ENCODE measurements around the gene DCLK2.
A peak's percentile ranks its signal among the peaks of the same experiment; 100 is the strongest.

Gene DCLK2

DNA sequence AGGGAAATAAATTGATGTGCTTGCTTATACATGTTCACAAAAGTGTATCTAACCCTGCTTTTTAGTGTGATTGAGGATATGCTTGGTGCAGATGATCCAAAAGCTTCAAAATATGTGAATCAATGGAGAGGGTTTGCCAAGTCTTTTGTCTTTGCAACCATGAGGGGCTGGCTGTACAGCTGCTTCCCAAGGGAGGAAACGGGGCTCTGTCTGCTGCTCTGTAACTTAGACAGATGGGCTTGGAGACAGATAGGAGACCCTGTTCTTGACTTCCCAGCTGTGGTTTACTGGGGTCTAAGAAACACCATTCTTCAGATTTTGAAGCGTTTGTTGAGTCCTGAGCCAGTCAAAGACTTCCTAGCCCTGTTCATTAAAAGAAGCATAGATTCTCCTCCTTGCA is 152.3 kb downstream of the DCLK2 start:
- TF ChIP-seq GATA1 (IDR thresholded peaks at IDR 0.05; ENCODE audit: low read depth, low read length) (no peak), POLR2A (IDR thresholded peaks at IDR 0.05; ENCODE audit: low read length) (no peak)
- DNase-seq, result no peak

DNA sequence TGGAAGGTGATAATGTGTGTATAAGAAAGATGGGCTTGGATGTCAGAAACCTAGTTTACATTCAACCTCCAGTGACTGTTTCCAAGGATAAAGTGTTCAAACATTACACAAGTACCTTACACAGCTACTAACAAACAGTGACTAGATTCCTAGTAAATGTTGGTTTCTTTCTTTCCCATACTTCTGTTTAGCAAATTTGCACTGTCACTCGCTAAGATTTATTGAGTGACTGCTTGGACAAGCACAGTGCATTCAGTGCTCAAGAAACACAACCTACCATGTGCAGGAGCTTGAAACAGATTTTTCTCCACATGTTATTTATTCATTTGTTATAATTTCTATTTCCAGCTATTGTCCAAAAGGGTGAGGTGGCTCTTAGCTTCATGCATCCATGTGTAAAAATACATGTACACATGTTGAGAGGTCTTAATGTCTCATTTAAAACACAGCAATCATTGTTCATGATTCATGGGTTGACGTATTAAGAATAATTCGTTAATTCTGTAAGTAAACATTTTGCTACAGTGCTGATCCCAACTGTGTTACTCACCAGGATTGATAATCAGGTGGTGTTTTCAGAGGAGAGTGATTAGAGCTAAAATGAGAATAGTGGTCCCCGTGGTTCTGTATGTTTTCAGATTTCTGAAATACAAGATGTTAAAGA is 153.0 kb downstream of the DCLK2 start:
- TF ChIP-seq GATA1 (IDR thresholded peaks at IDR 0.05; ENCODE audit: low read depth, low read length) (no peak), POLR2A (IDR thresholded peaks at IDR 0.05; ENCODE audit: low read length) (no peak)
- no peak for DNase-seq

DNA sequence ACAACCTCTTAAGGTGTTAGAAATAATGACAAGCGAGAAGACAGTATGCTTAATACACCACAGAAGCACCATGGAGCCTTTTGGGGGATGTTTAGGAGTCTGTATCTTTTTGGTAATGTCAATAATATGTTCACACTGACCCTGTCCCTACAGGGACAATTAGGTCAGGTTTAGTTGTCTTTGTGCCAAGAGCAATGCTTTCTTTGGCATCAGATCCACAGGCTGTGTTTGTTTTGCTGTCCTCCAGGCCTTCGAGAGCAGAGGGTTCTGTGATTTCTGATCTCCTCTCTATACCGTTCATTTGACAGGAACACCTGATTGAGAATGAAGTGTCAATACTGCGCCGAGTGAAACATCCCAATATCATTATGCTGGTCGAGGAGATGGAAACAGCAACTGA is 153.8 kb downstream of the DCLK2 start:
- no peak for DNase-seq
- TF ChIP-seq GATA1 (IDR thresholded peaks at IDR 0.05; ENCODE audit: low read depth, low read length), result no peak
- TF ChIP-seq POLR2A (IDR thresholded peaks at IDR 0.05; ENCODE audit: low read length), result no peak

DNA sequence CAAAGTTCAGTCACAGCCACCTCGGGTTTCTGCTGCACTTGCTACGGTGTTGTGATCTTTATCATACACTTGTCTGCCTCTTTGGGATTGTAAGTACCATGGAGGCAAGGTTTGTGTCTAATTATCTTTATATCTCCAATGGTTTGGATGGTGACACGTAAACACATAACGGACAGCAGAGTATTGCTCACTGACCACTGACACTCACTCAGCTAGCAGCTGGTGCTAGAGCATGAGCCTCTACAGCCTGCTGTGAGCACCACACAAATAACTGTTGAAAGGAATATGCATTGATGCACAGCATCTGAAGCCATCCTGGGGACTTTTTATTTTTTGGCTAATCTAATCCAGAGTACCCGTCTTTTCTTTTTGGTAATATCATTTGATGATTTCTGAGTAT is 156.0 kb downstream of the DCLK2 start:
- DNase-seq, result no peak
- TF ChIP-seq POLR2A (IDR thresholded peaks at IDR 0.05; ENCODE audit: low read length) (no peak), GATA1 (IDR thresholded peaks at IDR 0.05; ENCODE audit: low read depth, low read length) (no peak)

DNA sequence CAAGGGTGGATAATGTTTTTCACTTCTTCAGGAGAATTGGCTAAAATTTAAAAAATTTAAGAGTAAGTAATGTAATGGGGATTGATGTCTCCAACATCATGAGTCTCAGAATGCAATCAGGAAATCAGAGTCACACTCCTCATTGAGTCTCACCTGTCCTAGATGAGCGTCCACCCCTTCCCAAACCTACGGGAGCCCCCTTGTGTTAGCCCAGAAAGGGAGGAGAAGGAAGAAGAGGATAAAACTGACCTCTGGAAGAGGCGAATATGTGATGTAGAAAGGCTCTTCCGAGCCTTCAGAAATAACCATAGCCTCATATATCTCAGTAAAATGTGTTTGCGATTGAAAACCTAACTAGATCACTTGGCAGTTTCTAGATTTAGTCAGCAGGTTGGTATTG is 157.1 kb downstream of the DCLK2 start:
- TF ChIP-seq POLR2A (IDR thresholded peaks at IDR 0.05; ENCODE audit: low read length), result no peak
- TF ChIP-seq GATA1 (IDR thresholded peaks at IDR 0.05; ENCODE audit: low read depth, low read length), result no peak
- DNase-seq, result no peak

DNA sequence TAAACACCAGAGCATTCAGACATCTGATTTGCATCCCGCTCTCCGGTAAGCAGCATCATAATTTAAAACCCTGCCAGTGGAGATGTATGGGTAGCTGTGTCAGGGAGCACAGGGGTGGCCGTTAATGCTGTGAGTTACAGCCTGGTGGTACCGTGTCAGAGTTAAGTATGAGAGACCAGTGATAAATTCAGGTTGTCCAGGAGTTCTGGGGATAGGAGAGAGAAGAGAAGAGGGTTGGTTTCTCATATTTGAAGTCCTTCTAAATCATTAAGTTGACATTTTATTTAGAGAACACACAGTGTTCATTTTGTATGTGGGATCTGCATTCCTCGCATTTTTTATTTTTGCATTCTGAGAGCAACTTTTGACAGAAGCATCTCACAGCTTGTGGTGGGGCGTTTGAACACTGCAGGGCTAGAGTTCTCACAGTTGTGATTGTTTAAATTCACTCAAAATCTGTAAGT is 157.6 kb downstream of the DCLK2 start:
- no peak for TF ChIP-seq GATA1 (IDR thresholded peaks at IDR 0.05; ENCODE audit: low read depth, low read length)
- TF ChIP-seq POLR2A (IDR thresholded peaks at IDR 0.05; ENCODE audit: low read length), result no peak
- no peak for DNase-seq

DNA sequence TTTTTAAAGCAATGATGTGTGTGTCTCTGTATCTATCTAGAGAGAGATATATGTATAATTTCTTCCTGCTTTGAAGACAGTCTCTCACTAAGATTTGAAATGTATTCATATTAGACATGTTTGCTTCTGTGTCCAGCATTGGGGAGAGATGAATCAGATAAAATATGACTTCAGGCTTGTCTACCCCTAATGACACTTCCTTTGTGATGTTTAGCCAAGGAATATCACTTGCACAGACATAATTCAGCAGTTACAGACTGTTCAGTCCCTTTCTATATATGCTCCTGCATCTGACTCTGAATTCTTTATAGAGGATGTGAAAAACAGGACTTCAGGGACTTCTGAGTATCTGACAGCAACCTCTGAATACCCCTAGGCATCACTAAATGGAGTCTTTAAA is 158.4 kb downstream of the DCLK2 start:
- TF ChIP-seq POLR2A (IDR thresholded peaks at IDR 0.05; ENCODE audit: low read length), result no peak
- no peak for TF ChIP-seq GATA1 (IDR thresholded peaks at IDR 0.05; ENCODE audit: low read depth, low read length)
- DNase-seq, result no peak

DNA sequence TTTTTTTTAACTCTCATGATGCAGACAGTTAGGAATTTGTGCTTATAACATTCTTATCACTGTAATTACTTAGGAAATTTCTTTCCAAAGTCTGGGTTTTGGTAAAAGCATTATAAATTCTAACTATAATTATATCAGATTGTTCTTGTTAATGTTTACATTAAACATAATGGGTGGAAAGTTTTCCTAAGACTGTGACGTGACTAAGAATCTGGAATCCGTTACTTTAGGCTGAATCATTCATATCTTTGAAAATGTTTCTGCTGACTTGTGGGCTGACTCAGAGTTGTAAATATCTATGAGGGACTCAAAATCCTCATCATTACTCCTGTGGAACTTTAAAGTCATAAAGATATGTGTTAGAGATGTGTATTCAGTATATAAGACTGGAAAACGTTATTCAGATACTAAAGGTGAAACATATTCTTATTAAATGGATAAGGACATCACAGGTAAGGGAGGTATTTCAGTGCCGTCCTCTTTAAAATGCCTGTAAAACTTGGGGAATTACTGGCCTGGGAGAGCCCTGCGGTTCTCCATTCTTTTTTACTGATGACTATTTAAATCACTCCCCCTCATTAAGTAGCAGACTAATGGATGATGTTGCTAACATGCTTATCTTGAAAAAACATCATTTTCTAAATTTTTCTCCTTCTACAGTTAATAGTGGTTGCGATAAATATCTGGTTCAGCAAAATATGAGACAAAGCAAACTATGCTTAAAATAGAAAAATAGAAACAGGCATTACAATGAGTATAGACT is 159.0 kb downstream of the DCLK2 start:
- TF ChIP-seq POLR2A (IDR thresholded peaks at IDR 0.05; ENCODE audit: low read length), result no peak
- no peak for TF ChIP-seq GATA1 (IDR thresholded peaks at IDR 0.05; ENCODE audit: low read depth, low read length)
- DNase-seq, result peak in 1 of 2 experiments; percentile 13

DNA sequence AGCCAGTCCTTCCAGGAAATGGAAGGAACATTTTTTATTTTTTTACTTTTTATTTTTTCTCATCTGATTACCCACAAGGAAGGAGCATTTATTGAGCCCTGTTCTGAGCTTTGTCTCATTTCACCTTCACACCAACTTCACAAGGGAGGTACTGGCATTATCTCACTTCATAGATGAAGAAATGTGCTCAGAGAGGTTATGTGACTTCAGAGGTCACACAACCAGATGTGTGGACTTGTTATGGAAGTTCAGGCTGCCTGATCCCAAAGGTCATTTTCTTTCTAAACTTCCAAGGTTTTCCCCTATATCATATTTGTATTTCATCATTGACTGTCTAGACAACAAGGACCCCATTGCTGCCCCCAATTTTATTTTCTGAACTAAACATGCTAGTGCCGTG is 160.3 kb downstream of the DCLK2 start:
- no peak for DNase-seq
- TF ChIP-seq POLR2A (IDR thresholded peaks at IDR 0.05; ENCODE audit: low read length), result no peak
- TF ChIP-seq GATA1 (IDR thresholded peaks at IDR 0.05; ENCODE audit: low read depth, low read length), result no peak

DNA sequence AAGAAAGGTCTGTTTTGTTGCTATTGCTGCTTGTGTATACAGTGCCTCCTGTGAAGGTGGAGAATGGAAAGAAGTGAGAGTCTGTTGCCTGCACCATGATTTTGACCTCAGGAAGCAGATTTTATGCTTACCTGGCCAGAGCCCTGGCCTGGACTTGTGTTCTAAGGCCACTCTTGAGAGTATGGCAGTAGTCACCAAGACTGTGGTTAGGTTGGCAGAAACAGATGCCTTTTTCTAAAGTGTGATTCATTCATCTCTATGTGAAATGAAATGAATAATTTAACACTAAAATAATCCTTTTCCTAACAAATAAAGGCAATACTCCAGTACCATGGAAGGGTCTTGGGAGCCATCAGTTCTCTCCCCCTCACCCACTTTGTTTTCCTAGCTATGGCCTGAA is 161.8 kb downstream of the DCLK2 start:
- no peak for TF ChIP-seq GATA1 (IDR thresholded peaks at IDR 0.05; ENCODE audit: low read depth, low read length)
- no peak for TF ChIP-seq POLR2A (IDR thresholded peaks at IDR 0.05; ENCODE audit: low read length)
- DNase-seq, result no peak

DNA sequence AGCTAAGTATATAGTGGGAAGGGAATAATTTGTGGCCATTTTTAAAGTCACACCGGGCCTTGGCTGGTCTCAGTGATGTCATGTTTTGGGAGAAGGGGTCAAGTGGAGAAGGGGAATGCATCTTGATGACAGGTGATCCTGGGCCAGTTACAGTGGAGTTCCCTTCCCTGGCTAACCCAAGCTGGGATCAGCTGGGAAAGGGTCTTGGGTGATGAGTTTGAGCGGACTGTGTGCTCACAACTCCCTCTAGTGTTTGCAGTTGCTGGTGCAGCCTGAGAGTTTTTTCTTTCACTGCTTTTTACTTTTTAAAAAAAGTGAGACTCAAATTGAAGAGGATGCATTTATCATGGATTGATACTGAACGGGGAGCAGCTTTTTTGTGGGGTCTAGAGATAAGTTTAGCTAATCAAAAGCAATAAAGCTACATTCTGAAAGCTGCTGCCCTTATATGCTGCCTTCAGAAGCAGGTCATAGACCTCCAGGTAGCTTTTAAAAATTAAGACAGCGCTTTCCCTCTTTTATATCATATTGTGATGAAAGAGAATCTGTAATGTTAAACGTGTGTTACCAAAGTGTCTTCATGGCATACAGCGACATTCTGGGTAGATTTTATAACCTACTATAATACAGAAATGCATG is 164.7 kb downstream of the DCLK2 start:
- DNase-seq, result peak; percentile 11 to 46

DNA sequence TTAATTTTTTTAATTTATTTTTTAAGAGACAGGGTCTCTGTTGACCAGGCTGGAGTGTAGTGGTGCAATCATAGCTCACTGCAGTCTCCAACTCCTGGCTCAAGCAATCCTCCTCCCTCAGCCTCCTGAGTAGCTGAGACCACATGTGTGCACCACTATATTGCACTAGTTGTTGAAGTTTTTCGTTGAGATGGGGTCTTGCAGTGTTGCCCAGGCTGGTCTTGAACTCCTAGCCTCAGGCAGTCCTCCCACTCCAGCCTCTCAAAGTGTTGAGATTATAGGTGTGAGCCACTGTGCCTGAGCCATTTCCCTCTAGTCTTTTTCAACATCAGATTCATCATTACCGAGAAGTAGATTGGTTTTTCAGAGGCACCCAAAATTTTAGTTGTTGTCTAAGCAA is 165.7 kb downstream of the DCLK2 start:
- TF ChIP-seq GATA1 (IDR thresholded peaks at IDR 0.05; ENCODE audit: low read depth, low read length) (no peak), POLR2A (IDR thresholded peaks at IDR 0.05; ENCODE audit: low read length) (no peak)
- DNase-seq, result no peak

More for the DNA sequence above, 164.7 kb downstream of the DCLK2 start:
- no peak for TF ChIP-seq POLR2A (IDR thresholded peaks at IDR 0.05; ENCODE audit: low read length)
- no peak for TF ChIP-seq GATA1 (IDR thresholded peaks at IDR 0.05; ENCODE audit: low read depth, low read length)

DNA sequence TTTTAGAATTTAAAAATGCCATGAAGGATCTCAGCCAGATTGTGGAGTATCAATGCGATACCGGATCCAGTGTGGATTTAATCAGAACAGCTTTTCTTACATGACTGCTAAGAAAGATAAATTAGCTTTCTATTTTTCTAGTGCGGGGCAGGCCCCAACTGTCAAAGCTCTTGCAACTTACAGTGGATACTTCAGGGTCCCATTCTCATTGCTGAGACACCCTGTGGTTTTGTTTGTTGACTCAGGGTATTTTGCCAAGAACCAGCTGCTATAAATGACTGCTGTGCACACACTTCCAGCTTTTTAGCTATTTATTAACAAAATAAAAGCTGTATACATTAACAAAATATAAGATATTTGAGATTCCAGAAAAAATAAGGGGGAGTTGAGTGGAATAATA is 166.4 kb downstream of the DCLK2 start:
- TF ChIP-seq GATA1 (IDR thresholded peaks at IDR 0.05; ENCODE audit: low read depth, low read length), result no peak
- DNase-seq, result no peak

DNA sequence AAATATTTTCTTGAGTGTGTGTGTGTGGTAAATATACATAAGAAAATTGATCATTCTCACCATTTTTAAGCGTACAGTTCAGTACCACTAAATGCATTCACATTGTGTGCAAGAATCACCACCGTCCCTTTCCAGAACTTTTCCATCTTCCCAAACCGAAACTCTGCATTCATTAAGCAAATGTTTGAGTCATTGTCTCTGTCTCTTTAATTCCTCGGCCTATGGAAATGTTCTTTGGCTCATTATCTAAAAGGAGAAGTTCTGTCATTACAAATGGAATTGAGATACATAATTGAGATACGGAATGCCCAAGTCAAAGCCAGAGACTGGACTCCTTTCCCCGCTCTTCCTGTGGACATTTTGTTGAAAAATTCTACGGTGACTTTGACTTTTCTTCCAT is 168.9 kb downstream of the DCLK2 start:
- TF ChIP-seq POLR2A (IDR thresholded peaks at IDR 0.05; ENCODE audit: low read length) (no peak), GATA1 (IDR thresholded peaks at IDR 0.05; ENCODE audit: low read depth, low read length) (no peak)
- no peak for DNase-seq

Measured in erythroblast (primary cell).